Nucleus accumbens (tissue), 56 donors: ENCODE results near the gene SLC25A51.
"Not testable (repeated sequence)": the region's sequence is repeated elsewhere in the genome, so short reads cannot be mapped to it uniquely, and the experiment has no call there.

Source experiments
- DNase-seq, 56 donors: peaks; one replicate each; lab custom pipeline; 2025; lab: John Stamatoyannopoulos, UW

SLC25A51 gene

GRCh38 chr9:37921546-37922300 lies 17.8 kb upstream of the SLC25A51 start:
- DNase-seq: peak in 1 of 56 donors; percentile 26

DNA sequence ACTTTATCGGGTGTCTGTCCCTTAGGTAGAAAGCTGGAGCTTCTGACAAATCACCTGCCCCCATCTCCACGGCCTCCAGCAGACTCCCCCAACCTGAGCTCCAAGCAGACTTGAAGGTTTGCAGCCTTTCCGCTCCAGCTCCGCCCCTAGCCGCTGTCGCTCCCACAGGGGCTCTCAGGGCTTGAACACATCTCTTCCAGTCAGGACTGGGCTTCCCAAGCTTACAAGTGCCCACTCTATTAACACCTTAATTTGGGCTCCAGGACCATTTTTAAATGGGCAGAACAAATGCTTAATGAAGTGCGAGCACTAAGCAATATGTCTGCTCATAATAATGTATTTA lies 17.2 kb upstream of the SLC25A51 start:
- no peak for DNase-seq

GRCh38 chr9:37920471-37921167 lies 16.7 kb upstream of the SLC25A51 start:
- peak in 2 of 56 donors; percentile 18 to 25 for DNase-seq

GRCh38 chr9:37919956-37920335 lies 16.0 kb upstream of the SLC25A51 start:
- no peak for DNase-seq

DNA sequence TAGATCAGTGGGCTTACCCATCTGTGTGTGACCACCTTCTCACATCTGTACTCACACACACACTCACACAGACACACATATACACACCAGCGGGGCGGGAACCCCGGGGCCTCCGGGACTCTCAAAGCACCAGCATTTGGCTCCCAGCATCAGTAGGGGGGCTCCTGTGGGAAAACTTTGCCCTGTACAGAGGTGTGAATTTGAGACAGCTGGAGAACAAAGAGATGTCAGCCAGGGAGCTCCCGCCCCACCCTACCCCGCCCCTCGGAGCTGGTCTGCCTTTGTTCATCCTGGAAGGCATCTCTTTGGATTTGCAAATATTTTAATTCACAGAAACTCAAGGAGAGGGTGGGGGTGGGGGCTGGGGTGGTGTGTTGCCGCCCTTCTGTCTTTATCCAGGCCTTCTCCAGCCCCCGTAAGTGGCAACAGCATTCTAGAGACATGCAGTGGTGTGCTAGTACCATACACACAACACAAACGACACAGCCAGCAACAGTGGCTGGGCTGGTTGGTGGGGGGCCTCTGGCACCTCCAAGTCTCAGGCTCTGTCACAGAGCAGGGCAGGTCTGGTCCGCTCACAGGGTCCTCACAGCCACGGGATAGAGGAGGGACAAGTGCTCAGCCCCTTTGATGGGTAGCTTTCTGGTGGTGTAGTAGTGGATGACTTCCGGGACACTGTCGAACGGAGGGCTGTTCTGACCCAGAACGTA lies 15.5 kb upstream of the SLC25A51 start:
- no peak for DNase-seq

DNA sequence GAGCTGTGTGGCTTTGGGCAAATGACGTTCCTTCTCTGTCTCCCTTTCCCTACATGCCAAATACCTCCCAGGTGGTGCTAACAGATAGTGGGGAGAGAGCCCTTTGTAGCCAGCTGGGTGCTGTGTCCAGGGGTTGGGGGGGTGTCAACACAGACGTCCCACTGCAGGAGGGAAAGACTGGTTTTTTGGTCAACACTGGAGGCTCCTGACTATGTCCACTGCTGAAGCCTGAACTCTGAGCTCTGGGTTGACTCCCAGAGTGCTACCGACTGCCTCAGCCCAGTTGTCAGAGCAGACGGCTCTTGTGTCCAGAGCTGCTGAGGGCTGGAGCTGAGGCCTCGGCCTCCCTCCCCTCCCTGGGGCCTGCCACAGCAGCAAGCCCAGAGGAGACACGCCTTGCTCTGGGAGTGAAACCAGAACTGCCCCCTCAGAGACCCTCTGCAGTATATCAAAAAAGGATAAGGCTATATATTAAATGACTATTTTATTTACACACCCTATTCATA lies 14.8 kb upstream of the SLC25A51 start:
- no peak for DNase-seq

DNA sequence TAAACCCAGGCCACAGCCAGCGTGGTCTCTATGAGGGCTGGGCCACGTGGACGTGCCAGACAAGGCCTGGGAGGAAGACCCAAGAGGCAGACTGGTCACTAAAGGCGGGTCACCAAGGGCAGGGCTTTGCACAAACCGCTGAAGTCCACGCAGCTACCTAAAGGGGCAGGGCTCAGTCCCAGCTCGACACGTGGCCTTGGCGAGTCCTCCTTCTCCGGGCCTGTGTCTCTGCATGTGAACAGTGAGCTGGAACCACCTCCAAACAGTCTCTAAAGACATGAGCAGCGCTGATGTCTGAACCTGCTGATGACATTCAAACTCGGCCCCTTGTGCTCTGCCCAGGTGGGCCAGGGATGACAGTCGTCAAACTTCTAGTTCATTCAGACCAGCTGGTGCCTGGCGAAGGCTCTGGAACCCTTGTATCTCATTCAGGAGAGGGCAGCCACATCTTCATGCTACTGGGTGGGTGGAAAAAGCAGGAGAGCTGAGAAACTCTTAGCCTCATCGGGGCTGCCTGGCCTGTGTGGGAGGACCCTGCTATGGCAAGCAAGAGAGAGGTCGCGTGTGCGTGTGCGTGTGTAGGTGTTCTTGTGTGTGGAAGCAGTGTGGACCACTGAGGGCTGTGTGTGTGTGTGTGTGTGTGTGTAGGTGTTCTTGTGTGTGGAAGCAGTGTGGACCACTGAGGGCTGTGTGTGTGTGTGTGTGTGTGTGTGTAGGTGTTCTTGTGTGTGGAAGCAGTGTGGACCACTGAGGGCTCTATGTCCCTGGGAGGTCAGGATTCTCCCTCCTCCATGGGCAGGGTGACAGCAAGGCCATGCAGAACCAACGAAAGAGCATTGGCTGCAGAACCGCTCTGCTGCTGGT lies 14.1 kb upstream of the SLC25A51 start:
- no peak for DNase-seq

GRCh38 chr9:37917313-37917731 lies 13.4 kb upstream of the SLC25A51 start:
- no peak for DNase-seq

GRCh38 chr9:37916471-37917312 lies 12.8 kb upstream of the SLC25A51 start:
- DNase-seq: peak in 35 of 56 donors; percentile 23 to 76 (median 45)

DNA sequence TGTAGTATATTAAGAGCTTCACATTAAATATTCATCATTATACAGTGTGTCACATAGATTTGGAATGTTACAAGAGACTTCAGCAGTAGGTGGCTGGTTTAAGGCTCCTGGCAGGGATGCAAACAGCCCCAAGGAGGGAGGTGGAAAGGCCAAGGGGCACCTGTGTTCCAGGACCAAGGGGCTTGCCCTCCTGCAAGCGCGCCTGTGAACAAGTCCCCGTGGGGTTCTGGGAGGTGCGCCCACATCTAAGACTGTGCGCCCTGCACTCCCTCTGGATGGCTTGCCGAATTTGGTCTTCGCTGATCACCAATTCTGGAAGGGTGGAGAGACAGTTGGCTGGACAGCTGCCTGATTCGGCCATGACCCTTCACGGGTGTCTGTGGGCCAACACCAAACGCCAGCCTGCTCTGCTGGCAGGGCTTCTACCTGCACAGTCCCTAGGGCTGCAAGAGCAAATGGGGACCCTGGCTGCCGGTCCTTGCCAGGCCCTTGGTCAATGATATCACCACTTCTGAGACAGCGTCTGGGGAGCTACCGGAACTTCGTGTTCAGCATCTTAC lies 12.1 kb upstream of the SLC25A51 start:
- no peak for DNase-seq

GRCh38 chr9:37914701-37915358 lies 10.9 kb upstream of the SLC25A51 start:
- no peak for DNase-seq

GRCh38 chr9:37914154-37914551 lies 10.2 kb upstream of the SLC25A51 start:
- DNase-seq: no peak

DNA sequence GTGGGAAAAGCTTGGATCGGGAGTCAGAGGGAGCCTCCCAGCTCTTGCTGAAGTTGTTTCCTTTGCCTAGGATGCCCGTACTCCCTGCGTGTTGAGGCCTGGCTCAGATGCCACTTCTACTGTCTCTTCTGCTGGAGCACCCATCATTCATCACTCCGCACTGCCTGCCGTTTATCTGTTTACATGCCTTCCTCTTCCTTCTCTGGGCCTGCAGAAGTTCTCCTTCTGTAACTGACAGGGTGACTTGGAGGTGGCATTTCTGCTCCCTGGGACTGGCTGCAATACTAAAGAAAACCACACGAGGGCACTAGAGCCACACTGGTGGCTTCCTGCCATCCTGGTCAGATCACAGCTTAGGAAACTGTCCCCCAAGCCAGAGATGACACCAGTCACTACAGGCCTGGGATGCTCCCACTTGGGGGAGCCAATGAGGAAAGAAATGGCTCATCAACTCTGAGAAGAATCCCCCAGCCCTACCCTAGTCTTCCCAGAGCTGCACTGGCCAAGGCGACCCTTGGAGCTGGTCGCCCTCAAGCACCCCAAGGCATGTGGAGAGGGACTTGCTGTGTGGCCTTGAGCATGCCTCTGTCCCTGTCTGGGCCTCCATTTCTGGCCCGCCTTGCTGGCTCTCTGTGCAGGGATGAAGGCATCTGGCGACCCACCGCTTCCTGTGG lies 9.7 kb upstream of the SLC25A51 start:
- peak in 54 of 56 donors; percentile 40 to 95 (median 85) for DNase-seq

DNA sequence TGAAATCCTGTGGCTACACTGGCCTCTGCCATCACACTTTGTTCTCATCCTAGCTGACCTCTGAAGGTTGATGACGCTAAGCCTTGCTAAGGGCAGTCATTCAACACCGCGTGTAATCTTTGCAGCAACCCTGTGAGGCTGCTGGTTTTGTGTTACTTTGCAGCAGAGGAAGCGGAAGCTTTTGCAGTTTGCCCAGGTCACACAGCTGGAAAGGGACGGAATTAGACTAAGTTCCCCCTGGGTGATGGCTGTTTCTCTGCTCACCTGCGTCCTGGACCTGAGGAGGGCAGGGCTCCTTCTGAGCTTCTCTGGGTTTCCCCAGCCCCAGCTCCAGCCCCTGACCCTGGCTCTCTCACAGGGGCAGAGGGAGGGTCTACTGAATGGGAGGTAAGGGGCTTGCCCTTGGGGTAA lies 7.3 kb upstream of the SLC25A51 start:
- DNase-seq: no peak

DNA sequence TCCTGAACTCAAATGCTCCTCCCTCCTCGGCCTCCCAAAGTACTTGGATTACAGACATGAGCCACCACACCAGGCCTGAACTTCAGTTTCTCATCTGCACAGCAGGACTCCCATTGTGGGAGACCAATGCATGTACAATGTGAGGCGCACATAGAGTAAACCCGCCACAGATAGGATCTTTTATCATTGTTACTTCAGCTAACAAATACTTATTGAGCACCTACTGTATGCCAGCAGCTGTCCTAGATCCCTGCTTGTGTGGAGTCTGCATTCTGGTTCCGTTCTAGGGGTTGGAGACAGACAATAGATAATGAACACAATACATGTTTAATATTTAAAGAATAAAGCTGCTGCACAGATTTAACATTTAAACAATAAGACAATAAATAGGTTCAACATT lies 6.3 kb upstream of the SLC25A51 start:
- DNase-seq: no peak

- DNase-seq: not testable (repeated sequence)
Observed at GRCh38 chr9:37909836-37910235, 5.9 kb upstream of the SLC25A51 start.

DNA sequence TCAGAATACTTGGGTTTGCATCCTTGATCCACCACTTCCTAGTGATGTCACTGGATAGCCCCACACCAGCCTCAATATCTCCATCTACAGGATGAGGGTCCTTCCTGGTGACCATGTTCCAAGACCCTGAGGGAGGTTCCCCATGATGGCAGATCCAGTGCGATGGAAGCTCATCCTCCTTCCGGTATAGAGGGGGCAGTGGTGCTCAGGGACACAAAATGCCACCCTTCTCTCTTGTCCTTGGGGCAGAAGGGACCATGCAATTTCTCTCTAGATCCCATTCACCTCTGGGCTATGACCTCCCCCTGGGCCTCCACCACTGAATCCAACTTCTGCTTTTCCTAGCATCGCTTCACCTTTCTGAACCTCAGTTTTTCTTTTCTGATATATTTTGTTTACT lies 5.4 kb upstream of the SLC25A51 start:
- no peak for DNase-seq

- no peak for DNase-seq
Observed at GRCh38 chr9:37908698-37909186, 4.8 kb upstream of the SLC25A51 start.
